ENCODE results near the gene PLCB4. TPM values are rescaled to one million over a fixed set of nuclear protein-coding genes. Genes with fewer than 3 reads are reported as not detected.

The PLCB4 gene
- total RNA-seq, 1 donor from 2014 or later, result 30.5 TPM

DNA sequence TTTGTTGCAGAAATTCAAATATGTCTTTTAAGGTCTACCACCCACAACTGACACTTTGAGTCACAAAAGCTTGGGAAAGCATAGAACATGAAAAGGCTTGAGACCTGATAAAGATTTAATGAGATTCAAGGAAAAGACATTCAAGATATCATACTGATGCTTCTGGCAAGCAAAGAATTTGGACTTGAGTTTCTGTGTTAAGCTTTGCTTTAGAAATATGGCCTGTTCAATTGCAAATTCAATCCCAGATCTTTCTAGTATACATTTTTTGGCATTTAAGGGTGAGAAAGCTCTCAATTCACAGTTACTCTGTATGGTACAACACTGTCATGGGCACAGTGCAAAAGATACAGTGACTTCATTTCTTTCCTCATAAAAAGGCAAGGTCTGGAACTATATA, 406.6 kb downstream of the PLCB4 start:
- H3K4me1 ChIP-seq, result no peaks in the 10 kb centered on the region
- no peaks in the 10 kb centered on the region for H3K27me3 ChIP-seq (ENCODE audit: low read depth)
- intact Hi-C loops (cut with micrococcal nuclease), result no loop called here
- H3K36me3 ChIP-seq, result peaks cover 63% of the 10 kb centered on the region
- H3K9me3 ChIP-seq (replicated peaks), result no peaks in the 10 kb centered on the region
- no peak for DNase-seq
- TF ChIP-seq, protein P1, sequence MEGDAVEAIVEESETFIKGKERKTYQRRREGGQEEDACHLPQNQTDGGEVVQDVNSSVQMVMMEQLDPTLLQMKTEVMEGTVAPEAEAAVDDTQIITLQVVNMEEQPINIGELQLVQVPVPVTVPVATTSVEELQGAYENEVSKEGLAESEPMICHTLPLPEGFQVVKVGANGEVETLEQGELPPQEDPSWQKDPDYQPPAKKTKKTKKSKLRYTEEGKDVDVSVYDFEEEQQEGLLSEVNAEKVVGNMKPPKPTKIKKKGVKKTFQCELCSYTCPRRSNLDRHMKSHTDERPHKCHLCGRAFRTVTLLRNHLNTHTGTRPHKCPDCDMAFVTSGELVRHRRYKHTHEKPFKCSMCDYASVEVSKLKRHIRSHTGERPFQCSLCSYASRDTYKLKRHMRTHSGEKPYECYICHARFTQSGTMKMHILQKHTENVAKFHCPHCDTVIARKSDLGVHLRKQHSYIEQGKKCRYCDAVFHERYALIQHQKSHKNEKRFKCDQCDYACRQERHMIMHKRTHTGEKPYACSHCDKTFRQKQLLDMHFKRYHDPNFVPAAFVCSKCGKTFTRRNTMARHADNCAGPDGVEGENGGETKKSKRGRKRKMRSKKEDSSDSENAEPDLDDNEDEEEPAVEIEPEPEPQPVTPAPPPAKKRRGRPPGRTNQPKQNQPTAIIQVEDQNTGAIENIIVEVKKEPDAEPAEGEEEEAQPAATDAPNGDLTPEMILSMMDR (IDR thresholded peaks at IDR 0.05; ENCODE audit: borderline replicate concordance), result no peak
- H3K27ac ChIP-seq (replicated peaks), result no peak overlapping the region
- H3K4me3 ChIP-seq, result no peak overlapping the region

DNA sequence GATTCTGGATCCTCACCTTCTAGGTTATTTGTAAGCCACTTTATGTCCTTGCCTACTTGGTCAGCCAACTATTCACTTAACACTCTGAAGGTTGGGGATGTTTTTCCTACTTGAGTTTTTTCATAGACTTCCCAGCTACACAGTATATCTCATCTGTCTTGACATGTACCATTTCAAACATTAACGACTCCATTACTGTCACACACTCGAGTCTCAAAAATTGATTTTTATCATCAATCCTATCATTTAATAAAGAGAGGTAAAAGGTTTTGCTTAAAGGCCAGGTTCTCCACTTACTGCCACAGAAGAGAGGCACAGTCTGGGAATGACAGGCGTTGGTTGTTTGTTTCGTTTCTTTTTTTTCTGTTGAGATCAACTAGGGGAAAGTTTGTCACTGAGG, 407.3 kb downstream of the PLCB4 start:
- Histone ChIP-seq H3K9me3 (replicated peaks) (no peaks in the 10 kb centered on the region), H3K27me3 (ENCODE audit: low read depth) (no peaks in the 10 kb centered on the region), H3K27ac (replicated peaks) (no peak overlapping the region), H3K36me3 (peaks cover 60% of the 10 kb centered on the region), H3K4me3 (no peak overlapping the region), H3K4me1 (no peaks in the 10 kb centered on the region)
- DNase-seq, result no peak
- TF ChIP-seq, protein P1 (IDR thresholded peaks at IDR 0.05; ENCODE audit: borderline replicate concordance), result no peak
- intact Hi-C loops (cut with micrococcal nuclease), result no loop called here

DNA sequence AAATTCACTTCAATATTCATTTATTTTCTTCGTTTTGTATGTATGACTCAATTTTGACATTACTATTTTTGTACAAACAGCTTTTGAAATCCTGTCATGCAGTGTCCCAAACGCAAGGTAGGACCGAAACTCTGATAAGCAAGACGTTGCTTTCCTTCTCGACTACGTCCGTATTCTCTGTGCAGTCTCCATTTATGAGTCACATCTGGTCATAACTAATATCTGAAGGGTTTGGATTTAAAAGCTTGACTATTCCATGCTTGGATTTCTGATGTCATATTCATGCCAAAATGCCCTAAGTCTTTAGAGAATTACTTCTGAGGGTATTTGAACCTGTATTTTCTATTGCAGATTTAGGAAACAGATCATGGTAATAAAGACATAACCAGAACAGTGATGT, 407.8 kb downstream of the PLCB4 start:
- no peaks in the 10 kb centered on the region for H3K27me3 ChIP-seq (ENCODE audit: low read depth)
- no peak overlapping the region for H3K4me3 ChIP-seq
- intact Hi-C loops (cut with micrococcal nuclease), result no loop called here
- no peaks in the 10 kb centered on the region for H3K9me3 ChIP-seq (replicated peaks)
- no peak for DNase-seq
- H3K4me1 ChIP-seq, result no peaks in the 10 kb centered on the region
- H3K36me3 ChIP-seq, result peaks cover 56% of the 10 kb centered on the region
- TF ChIP-seq, protein P1 (IDR thresholded peaks at IDR 0.05; ENCODE audit: borderline replicate concordance), result no peak
- no peak overlapping the region for H3K27ac ChIP-seq (replicated peaks)

DNA sequence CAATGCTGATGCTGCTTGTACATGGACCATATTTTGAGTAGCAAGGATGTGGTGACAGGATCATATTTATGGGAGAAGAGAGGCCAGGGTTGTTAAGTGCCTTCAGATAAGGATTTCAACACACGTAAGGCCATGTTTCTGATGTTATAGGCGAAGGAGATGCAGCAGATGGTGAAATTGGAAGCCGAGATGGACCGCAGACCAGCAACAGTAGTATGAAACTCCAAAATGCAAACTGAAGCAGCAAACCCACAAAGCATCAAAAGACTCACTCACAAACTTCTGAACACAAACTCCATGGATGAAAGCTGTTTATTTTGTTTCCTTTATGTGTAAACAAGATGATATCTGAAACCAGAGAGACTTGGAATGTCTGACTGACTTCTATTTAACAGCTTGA, 409.9 kb downstream of the PLCB4 start:
- no peak for DNase-seq
- intact Hi-C loops (cut with micrococcal nuclease), result no loop called here
- Histone ChIP-seq H3K9me3 (replicated peaks) (no peaks in the 10 kb centered on the region), H3K27me3 (ENCODE audit: low read depth) (no peaks in the 10 kb centered on the region), H3K4me3 (no peak overlapping the region), H3K4me1 (no peaks in the 10 kb centered on the region), H3K27ac (replicated peaks) (no peak overlapping the region), H3K36me3 (peaks cover 41% of the 10 kb centered on the region)
- TF ChIP-seq, protein P1 (IDR thresholded peaks at IDR 0.05; ENCODE audit: borderline replicate concordance), result no peak

DNA sequence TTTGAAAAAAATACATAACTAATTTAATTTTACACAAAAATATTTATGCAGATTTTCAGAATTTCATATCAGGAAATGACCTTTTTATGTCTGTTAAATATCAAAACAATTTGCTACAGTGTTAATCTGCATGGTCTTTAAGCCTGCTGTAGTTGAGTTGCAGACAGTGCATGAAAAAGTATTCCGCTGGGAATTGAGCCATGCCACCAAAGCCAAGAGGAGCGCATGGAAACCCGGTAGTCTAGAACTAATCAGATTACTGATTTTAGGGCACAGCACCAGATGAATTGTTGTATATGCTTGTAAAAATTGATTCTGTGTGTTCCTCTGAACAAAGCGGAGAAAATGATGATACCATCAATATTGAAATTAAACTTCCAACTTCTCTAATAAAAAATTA, 411.2 kb downstream of the PLCB4 start:
- Histone ChIP-seq H3K9me3 (replicated peaks) (no peaks in the 10 kb centered on the region), H3K4me3 (no peak overlapping the region), H3K36me3 (peaks cover 30% of the 10 kb centered on the region), H3K27ac (replicated peaks) (no peak overlapping the region), H3K27me3 (ENCODE audit: low read depth) (no peaks in the 10 kb centered on the region), H3K4me1 (no peaks in the 10 kb centered on the region)
- TF ChIP-seq, protein P1 (IDR thresholded peaks at IDR 0.05; ENCODE audit: borderline replicate concordance), result no peak
- intact Hi-C loops (cut with micrococcal nuclease), result no loop called here
- no peak for DNase-seq

DNA sequence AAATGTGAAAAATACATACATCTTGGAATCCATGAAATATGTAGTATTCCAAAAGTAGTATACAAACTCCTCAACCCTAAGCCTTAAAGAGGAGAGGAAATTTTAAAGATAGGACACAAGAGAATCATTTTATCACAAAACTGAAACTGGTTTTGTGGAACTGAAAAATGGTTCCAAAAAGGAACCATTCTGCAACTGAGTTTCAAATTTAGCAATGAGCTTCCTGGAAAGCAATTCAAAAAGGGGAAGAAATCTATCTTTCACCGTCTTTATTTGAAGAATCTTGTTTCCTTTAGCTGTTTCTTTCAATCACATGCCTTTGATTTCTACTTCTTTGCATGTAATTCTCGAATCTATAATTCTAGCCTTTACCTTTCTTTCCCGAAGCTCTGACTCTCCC, 413.3 kb downstream of the PLCB4 start:
- H3K9me3 ChIP-seq (replicated peaks), result no peaks in the 10 kb centered on the region
- no peaks in the 10 kb centered on the region for H3K27me3 ChIP-seq (ENCODE audit: low read depth)
- TF ChIP-seq, protein P1 (IDR thresholded peaks at IDR 0.05; ENCODE audit: borderline replicate concordance), result no peak
- H3K4me3 ChIP-seq, result no peak overlapping the region
- intact Hi-C loops (cut with micrococcal nuclease), result no loop called here
- H3K36me3 ChIP-seq, result peaks cover 14% of the 10 kb centered on the region
- no peak overlapping the region for H3K27ac ChIP-seq (replicated peaks)
- H3K4me1 ChIP-seq, result no peaks in the 10 kb centered on the region
- DNase-seq, result no peak

All from left ventricle myocardium inferior (tissue), 1 donor.